Activated naive CD8-positive, alpha-beta T cell treated with anti-CD3 and anti-CD28 coated beads, Interleukin-2, amount 50 U/mL, for 24 hours (primary cell): ENCODE data around the gene PRRC2B.
A peak's percentile ranks its signal among the peaks of the same experiment; 100 is the strongest.

Experiments used
- ATAC-seq: fragments of 150-1000 bp; cut with Tn5 transposase; one replicate; pipeline ENCODE4 v1.10.0; 2021
- DNase-seq: peaks from one replicate; pipeline ENCODE4 v3.0.0; 2021
- H3K27ac Mint-ChIP-seq: one replicate; pipeline ENCODE4 v1.8.0; 2021; ENCODE audit warnings: mild to moderate bottlenecking, mixed read lengths
- H3K27me3 Mint-ChIP-seq: one replicate; pipeline ENCODE4 v1.8.0; 2021; ENCODE audit warnings: mixed read lengths
- H3K36me3 Mint-ChIP-seq: one replicate; pipeline ENCODE4 v1.8.0; 2021; ENCODE audit warnings: low read depth, mixed read lengths
- H3K4me1 Mint-ChIP-seq: one replicate; pipeline ENCODE4 v1.8.0; 2021; ENCODE audit warnings: mixed read lengths
- H3K4me3 Mint-ChIP-seq: one replicate; pipeline ENCODE4 v1.8.0; 2021; ENCODE audit warnings: mild to moderate bottlenecking, moderate library complexity, mixed read lengths
- H3K9me3 Mint-ChIP-seq: one replicate; pipeline ENCODE4 v1.8.0; 2021; ENCODE audit warnings: mixed read lengths

Gene PRRC2B

DNA sequence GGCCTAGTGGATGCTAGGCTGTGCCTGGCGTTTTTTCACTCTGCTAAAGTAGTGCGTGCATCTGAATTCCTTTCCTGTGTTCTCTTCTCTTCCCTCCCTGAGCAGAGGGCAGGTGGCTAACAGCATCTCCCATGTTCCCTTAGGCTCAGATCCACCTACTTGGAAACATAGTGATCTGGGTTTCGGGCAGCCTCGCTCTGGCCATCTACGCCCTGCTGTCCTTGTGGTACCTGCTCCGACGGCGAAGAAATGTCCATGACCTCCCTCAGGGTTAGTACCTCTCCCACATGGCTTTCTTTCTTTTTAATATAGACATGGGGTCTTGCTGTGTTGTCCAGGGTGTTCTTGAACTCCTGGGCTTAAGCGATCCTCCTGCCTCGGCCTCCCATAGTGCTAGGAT lies 127.3 kb downstream of the PRRC2B start:
- no peak overlapping the region for H3K27ac Mint-ChIP-seq
- H3K4me3 Mint-ChIP-seq: no peak overlapping the region
- no peak for DNase-seq
- no peaks in the 10 kb centered on the region for H3K9me3 Mint-ChIP-seq
- no peak for ATAC-seq
- no peaks in the 10 kb centered on the region for H3K4me1 Mint-ChIP-seq
- peaks cover 19% of the 10 kb centered on the region for H3K36me3 Mint-ChIP-seq
- no peaks in the 10 kb centered on the region for H3K27me3 Mint-ChIP-seq

DNA sequence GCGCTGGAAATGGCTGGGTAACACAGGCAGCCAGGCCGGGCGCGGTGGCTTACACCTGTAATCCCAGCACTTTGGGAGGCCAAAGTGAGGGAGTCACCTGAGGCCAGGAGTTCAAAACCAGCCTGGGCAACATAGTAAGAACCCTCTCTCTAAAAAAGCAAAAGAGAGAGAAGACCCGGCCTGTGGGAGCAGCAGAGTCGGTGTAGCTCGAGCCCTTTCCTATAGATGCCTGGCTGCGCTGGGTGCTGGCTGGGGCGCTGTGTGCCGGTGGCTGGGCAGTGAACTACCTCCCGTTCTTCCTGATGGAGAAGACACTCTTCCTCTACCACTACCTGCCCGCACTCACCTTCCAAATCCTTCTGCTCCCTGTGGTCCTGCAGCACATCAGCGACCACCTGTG lies 127.9 kb downstream of the PRRC2B start:
- H3K4me3 Mint-ChIP-seq: no peak overlapping the region
- peaks cover 18% of the 10 kb centered on the region for H3K36me3 Mint-ChIP-seq
- no peak overlapping the region for H3K27ac Mint-ChIP-seq
- no peaks in the 10 kb centered on the region for H3K4me1 Mint-ChIP-seq
- ATAC-seq (no peak), DNase-seq (no peak)
- no peaks in the 10 kb centered on the region for H3K9me3 Mint-ChIP-seq
- H3K27me3 Mint-ChIP-seq: no peaks in the 10 kb centered on the region

DNA sequence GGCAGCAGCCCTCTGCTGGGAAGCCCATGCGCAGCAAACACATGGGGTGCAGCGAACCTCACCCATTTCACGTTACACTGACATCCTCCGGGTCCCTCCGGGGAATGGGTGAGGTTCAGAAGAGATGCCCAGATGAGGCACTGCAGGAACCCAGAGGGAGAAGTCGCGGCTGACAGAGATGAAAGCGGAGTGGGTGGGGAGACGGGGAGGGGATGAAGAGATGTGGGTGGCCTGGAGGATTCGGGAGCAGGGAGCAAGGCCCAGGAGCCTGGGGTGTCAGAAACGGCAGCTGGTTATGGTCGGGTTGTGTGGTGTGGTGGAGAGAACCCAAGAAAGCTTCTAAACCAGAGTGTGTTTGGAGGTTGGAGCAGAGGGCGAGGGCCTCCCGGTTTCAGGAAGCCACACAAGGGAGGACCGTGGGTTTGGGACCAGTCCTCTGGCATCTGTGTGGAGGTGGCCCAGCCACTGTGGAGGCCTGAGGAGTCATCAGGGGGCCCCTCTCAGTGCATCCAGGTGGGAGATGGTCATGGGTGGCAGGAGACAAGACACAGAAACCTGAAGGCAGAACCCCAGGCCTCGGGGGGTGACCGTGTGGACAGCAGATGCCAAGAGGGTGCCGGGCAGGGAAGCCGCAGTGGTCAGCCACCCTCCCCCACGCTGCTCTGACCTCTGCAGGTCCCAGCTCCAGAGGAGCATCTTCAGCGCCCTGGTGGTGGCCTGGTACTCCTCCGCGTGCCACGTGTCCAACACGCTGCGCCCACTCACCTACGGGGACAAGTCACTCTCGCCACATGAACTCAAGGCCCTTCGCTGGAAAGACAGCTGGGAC lies 128.6 kb downstream of the PRRC2B start:
- DNase-seq (no peak), ATAC-seq (no peak)
- Mint-ChIP-seq H3K4me1 (no peaks in the 10 kb centered on the region), H3K27ac (no peak overlapping the region), H3K9me3 (no peaks in the 10 kb centered on the region), H3K4me3 (no peak overlapping the region), H3K36me3 (peaks cover 16% of the 10 kb centered on the region), H3K27me3 (no peaks in the 10 kb centered on the region)

DNA sequence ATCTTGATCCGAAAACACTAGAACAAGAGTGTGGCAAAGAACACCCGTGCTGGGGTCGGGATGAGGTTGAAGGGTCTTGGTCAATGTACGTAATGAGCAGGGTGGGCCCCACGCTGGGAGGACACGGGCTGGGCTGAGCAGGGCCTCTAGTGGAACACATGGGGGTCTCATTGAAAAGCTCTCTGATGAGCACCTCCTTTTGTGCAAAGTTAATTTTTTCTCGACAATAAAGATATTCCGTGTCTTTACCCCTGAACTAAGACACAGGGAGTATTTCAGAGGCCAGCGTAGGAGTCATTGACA lies 129.2 kb downstream of the PRRC2B start:
- Mint-ChIP-seq H3K27ac (no peak overlapping the region), H3K9me3 (no peaks in the 10 kb centered on the region), H3K36me3 (peaks cover 14% of the 10 kb centered on the region), H3K4me3 (no peak overlapping the region), H3K4me1 (no peaks in the 10 kb centered on the region), H3K27me3 (no peaks in the 10 kb centered on the region)
- ATAC-seq (no peak), DNase-seq (no peak)

DNA sequence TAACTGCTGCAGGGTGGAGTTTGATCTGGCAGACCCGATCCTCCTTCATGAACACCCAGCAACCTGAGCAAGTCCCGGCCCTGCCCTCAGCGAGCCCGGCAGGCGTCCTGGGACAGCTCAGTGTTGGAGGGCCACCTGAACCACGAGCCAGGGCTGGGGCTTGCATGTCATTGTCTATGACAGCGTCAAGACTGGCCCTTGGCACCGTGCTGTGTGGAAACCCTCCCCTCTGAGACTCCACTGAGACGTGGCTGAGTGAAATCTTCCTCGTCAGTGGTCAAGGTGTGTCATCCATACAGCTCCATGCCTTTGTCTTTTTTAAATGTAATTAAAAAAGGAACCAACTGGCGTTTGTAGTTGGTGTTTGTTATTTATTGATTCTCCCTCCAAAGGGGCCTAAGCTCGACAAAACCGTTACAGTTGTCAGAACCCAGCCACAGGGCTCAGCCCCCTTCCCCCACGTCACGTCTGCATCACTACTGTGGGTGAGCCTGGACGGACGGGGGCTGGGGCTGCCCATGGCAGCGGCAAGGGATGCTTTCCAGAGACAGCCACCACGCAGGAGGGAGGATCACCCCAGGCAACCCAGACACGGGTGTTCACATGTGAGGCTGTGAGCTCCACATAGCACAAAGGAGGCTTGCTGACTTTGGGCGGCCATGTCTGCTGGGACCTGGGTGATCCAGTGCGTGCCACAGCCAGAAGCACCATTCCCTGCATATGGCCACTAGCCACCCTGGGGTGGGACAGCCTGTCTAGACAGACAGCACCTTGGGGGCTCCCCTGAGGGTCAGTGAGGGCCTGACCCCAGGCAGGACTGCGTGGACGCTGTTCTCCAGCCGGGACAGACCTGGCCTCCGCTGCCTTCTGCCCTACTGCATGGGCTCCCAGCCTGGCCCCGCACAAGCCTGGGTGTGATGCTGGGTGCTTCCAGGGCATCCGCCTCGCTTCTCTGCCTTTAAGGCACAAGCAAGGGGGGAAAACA lies 129.9 kb downstream of the PRRC2B start:
- peak; percentile 11 for ATAC-seq
- no peak for DNase-seq
- H3K27ac Mint-ChIP-seq: no peak overlapping the region
- no peaks in the 10 kb centered on the region for H3K27me3 Mint-ChIP-seq
- no peaks in the 10 kb centered on the region for H3K9me3 Mint-ChIP-seq
- peaks cover 16% of the 10 kb centered on the region for H3K36me3 Mint-ChIP-seq
- H3K4me1 Mint-ChIP-seq: no peaks in the 10 kb centered on the region
- H3K4me3 Mint-ChIP-seq: no peak overlapping the region

DNA sequence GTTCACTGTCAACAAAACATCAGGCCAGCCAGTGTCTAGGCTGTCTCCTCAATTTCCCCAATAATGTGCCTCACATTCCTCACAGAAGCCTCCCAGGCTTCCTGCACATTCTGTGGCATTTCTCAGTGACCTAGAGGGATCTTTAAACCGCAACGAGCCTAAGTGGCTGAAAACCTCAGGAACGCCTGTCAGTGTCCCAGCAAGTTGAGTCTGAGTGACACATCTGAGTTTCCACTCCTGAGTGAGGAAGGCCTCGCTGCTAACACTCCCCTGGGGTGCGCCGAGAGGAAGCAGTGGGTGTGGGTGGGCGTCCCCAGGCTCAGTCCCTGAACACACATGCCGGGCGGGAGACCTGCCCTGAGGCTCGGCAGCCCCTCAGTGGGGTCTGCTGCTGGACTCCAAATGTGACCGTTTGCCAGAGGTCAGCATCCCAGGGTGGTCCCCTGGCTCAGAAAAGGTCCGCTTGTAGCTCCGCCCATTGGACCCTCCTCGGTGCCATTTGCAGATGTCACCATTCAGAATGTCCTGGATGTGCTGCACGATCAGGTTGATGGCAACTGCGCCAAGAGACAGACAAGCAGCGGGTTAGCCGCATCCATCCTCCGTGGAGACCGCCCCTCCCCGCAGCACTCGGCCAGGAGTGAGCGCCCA lies 130.9 kb downstream of the PRRC2B start:
- no peaks in the 10 kb centered on the region for H3K27me3 Mint-ChIP-seq

DNA sequence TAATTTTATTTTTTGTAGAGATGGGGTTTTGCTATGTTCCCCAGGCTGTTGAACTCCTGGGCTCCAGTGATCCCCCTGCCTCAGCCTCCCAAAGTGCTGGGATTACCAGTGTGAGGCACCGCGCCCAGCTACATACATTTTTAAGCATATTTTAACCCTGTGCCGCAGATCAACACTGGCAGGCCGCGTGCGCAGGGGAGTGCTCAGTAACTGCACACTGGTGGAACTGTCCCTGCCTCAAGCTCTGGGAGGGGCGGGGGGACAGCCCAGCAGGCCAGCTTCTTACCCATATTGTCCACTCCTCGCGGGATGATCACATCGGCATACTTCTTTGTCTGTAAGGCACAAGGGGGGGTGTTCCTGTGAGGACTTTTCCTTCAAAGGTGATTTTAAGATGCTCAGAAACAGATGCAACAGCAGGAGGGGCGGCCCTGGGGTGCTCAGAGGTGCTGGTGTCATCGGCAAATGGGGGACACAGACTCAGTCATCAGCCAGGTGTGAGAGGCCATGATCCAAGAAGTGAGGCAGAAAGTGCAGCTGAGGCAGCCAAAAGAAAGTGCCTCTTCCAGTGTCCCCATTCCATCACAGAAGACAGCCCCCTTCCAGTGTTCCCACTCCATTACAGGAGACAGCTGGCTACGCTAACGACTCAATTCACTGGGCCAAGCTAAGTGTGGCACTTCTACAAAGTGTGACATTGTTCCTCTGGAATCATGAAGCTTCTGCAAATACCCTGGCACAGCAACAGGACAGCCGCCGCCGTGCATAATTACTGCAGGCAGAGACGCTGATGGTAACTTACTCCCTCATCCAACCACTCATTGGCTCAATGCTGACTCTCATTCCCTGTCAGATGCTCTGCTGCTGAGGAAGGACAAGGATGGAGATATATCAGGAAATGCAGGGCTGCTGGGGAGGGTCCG lies 132.0 kb downstream of the PRRC2B start:
- ATAC-seq: no peak
- H3K27ac Mint-ChIP-seq: no peak overlapping the region
- H3K4me1 Mint-ChIP-seq: peaks cover 7% of the 10 kb centered on the region
- no peak for DNase-seq
- no peak overlapping the region for H3K4me3 Mint-ChIP-seq
- H3K36me3 Mint-ChIP-seq: peaks cover 10% of the 10 kb centered on the region
- no peaks in the 10 kb centered on the region for H3K9me3 Mint-ChIP-seq
- H3K27me3 Mint-ChIP-seq: no peaks in the 10 kb centered on the region

More for the DNA sequence above, 130.9 kb downstream of the PRRC2B start:
- Mint-ChIP-seq H3K4me1 (peaks cover 2% of the 10 kb centered on the region), H3K4me3 (no peak overlapping the region), H3K27ac (peak overlapping the region; percentile 22), H3K36me3 (peaks cover 8% of the 10 kb centered on the region), H3K9me3 (no peaks in the 10 kb centered on the region)
- ATAC-seq (no peak), DNase-seq (no peak)

DNA sequence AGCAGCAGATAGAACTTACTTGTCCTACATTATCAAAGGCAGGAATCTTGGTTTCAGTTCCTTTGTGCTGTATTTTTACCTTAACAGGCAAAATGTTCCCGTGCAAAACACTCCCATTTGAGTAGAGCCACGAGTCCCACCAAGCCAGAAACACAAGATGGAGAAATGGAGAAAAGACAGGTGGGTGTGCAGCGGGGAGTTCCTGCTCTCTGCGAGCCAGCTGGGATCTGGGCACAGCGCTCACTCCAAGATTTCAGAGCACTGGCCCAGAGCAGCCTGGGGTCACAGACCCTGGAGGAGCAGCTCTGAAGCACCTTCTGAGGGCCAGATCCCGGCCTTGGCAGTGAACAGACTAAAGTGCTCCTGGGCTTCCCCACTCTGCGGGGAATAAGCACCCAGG lies 134.3 kb downstream of the PRRC2B start:
- no peak overlapping the region for H3K27ac Mint-ChIP-seq
- H3K4me1 Mint-ChIP-seq: peaks cover 7% of the 10 kb centered on the region
- no peak for ATAC-seq
- H3K36me3 Mint-ChIP-seq: peaks cover 10% of the 10 kb centered on the region
- no peak for DNase-seq
- H3K9me3 Mint-ChIP-seq: no peaks in the 10 kb centered on the region
- no peaks in the 10 kb centered on the region for H3K27me3 Mint-ChIP-seq
- H3K4me3 Mint-ChIP-seq: no peak overlapping the region

DNA sequence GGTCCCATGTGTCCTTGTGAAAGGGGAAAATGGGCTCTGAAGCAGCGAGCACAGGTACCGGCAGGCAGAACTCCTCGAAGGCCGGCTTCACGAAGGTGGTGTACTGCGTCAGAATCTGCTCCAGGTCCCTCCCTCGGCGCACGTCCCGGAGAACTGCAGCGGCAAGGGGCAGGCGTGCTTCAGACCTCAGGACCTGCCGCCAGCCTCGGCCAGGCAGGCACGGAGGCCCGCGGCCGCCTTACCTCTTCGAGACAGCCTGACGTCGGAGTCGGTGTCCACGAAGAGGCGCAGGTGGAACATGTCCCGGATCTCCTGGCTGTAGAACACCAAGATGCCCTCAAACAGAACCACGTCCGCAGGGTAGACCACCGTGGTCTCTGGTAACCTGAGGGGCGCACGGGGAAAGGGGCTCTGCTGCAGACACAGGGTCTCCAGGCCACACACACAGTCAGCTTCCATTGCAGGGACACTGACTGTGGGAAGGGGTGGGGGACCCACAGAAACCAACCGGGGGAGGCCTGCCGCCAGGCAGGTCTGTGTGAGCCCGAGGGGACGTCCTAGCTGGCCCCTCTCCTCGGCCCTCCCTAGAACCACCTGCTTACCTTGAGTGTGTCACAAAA lies 135.1 kb downstream of the PRRC2B start:
- peaks cover 10% of the 10 kb centered on the region for H3K36me3 Mint-ChIP-seq

DNA sequence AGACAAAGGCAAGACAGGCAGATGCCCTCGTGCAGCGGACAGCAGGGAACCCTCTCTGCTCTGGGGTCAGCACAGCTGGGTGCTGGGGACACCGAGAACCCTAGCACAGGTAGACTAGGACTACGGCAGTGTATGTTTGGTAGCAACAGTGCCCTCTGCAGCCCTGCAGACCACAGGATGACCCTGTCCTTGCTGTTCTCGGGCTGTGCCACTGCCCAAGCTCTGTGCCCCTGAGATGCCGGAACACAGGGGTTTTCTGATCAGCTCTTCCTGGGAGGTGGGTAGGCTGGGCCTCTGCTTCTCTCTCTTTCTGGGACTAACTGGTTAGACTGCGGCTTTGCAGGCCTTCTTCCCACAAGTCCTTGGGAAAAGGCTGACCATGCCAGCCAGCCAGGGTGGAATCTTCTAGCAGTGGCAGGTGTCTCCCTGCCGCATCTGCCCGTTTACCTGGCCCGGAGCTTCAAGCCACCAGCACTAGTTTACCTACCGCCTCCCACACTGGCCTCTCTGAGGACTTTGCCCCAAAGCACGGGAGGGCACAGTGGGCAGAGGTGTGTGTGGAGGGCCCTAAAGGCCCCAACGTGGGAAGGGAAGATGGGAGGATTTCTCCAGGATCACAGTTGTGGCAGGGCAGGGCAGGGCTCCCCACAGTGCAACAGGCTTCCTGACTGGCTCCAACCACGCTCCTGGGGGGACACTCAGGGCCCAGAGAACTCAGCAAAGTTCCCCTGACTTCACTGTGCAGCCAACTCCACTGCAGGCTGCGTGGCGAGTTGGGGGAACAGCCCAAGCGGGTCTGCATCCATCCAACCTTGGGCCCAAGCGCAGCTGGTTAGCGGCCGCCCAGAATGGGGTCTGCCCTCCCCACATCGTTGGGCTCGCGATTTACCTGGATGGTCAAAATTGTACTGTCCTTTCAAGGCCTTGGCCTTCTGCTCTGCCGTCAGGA lies 136.0 kb downstream of the PRRC2B start:
- Mint-ChIP-seq H3K4me3 (peak overlapping the region; percentile 86), H3K27me3 (no peaks in the 10 kb centered on the region), H3K4me1 (peaks cover 16% of the 10 kb centered on the region), H3K27ac (peak overlapping the region; percentile 81), H3K36me3 (peaks cover 4% of the 10 kb centered on the region), H3K9me3 (no peaks in the 10 kb centered on the region)
- DNase-seq (no peak), ATAC-seq (no peak)

More for the DNA sequence above, 135.1 kb downstream of the PRRC2B start:
- ATAC-seq (no peak), DNase-seq (no peak)
- no peaks in the 10 kb centered on the region for H3K9me3 Mint-ChIP-seq
- no peak overlapping the region for H3K27ac Mint-ChIP-seq
- H3K27me3 Mint-ChIP-seq: no peaks in the 10 kb centered on the region
- H3K4me3 Mint-ChIP-seq: peak overlapping the region; percentile 86
- peaks cover 7% of the 10 kb centered on the region for H3K4me1 Mint-ChIP-seq

DNA sequence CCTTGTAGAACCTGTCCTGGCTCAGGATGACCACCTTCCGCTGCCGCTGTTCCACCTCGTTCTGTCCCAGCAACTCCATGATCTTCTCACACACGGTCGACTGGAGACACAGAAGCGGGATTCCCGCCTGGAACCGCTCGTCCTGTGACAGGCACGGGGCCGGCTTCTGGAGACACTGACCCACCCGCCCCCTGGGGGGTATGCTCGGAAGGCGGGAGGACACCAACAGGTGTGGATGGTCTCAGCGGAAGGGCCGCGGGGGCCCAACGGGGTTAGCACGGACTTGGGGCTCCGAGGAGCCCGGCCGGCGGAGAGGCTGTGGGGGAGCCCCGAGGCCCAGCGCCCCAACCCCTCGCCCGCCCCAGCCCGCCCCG lies 136.6 kb downstream of the PRRC2B start:
- H3K27ac Mint-ChIP-seq: peak overlapping the region; percentile 81
- peaks cover 4% of the 10 kb centered on the region for H3K36me3 Mint-ChIP-seq
- H3K9me3 Mint-ChIP-seq: no peaks in the 10 kb centered on the region
- no peaks in the 10 kb centered on the region for H3K27me3 Mint-ChIP-seq
- H3K4me3 Mint-ChIP-seq: peak overlapping the region; percentile 86
- peaks cover 20% of the 10 kb centered on the region for H3K4me1 Mint-ChIP-seq
- DNase-seq (peak; percentile 42), ATAC-seq (no peak)

DNA sequence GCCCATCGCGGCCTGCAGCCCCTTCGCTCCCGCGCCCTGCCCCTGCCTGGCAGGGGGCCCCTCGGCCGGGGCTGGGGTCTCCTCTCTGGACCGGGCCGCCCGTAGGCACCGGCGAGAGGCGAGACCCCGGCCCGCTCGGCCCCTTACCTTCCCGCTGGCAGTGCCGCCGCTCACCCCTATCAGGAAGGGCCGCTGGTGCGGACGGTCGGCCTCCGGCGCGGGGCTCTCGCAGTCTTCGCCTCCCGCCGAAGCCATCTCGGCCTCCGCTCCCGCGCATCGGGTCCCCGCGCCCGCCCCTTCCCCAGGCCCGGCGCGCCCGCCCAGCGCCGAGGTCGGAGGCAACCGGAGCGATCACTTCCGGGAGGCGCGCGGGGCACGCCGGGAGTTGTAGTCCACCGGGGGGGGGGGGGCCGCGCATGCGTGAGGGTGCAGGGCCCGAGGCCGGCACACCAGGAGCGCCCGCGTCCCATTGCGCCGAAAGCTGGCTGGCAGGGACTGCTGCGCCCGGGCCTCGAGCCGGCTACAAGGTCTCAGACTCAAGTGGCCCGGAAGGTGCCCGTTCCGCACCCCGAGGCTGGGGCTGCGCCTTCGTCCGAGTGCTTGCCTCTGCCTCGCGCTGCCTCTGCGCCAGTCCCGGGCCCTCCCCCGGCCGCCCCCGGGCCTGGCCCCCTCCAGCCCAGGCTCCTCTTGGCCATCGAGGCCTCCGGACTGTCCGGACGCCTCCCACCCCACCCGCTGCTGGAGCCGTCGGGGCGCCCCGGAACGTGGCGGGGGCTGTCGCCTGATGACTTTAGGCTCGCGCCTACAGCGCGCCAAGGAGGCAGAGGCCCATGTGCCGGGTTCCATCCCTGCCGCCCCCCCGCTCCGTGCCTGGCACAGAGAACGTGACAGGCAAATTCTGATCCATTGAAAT lies 137.3 kb downstream of the PRRC2B start, which contains the start of gene UCK1:
Gene UCK1 (minus strand): TSS at position 344 of the 913 bp plus-strand sequence. CDS start 89 bp downstream, at position 255.
- no peaks in the 10 kb centered on the region for H3K27me3 Mint-ChIP-seq
- DNase-seq: peak; percentile 75

More for the DNA sequence above, 137.3 kb downstream of the PRRC2B start, which contains the start of gene UCK1:
- peak within 1 kb of the TSS; percentile 81 for H3K27ac Mint-ChIP-seq
- ATAC-seq: peak; percentile 95
- peaks cover 4% of the 10 kb centered on the region for H3K36me3 Mint-ChIP-seq
- peak within 1 kb of the TSS; percentile 86 for H3K4me3 Mint-ChIP-seq
- H3K9me3 Mint-ChIP-seq: no peaks in the 10 kb centered on the region
- peaks cover 20% of the 10 kb centered on the region for H3K4me1 Mint-ChIP-seq
